HepG2 (cell line): Measurements from ENCODE around the gene UBE4A. TPM values are rescaled to one million over a fixed set of nuclear protein-coding genes. Genes with fewer than 3 reads are reported as not detected.
A peak's percentile ranks its signal among the peaks of the same experiment; 100 is the strongest.

Source experiments
- CTCF ChIP-seq: sonication (generic); formaldehyde crosslinking; IDR thresholded peaks from 2 replicates; pipeline ENCODE4 v1.5.0; 2020; ENCODE audit warnings: mild to moderate bottlenecking, missing genetic modification reagents, moderate library complexity
- KIAA2018 ChIP-seq: sonication (generic); formaldehyde crosslinking; IDR thresholded peaks from 2 replicates; pipeline ENCODE4 v1.5.0; 2020; ENCODE audit warnings: mild to moderate bottlenecking, missing genetic modification reagents, borderline replicate concordance
- PCBP1 ChIP-seq: fragments of 200-400 bp; formaldehyde crosslinking; IDR thresholded peaks from 2 replicates; pipeline ENCODE4 v1.6.1; 2017; ENCODE audit warnings: mild to moderate bottlenecking, low read depth, low read length, borderline replicate concordance
- RXRA ChIP-seq: sonication (generic); formaldehyde crosslinking; IDR thresholded peaks from 2 replicates; pipeline ENCODE4 v1.5.1; 2020; ENCODE audit warnings: missing genetic modification reagents
- ZBED4 ChIP-seq: sonication (generic); formaldehyde crosslinking; IDR thresholded peaks from 2 replicates; pipeline ENCODE4 v1.4.0; 2020; ENCODE audit warnings: missing genetic modification reagents, borderline replicate concordance
- ZFP37 ChIP-seq: sonication (generic); formaldehyde crosslinking; IDR thresholded peaks from 2 replicates; pipeline ENCODE4 v1.4.0; 2020; ENCODE audit warnings: missing genetic modification reagents, borderline replicate concordance
- ZNF281 ChIP-seq: sonication (generic); formaldehyde crosslinking; IDR thresholded peaks from 2 replicates; pipeline ENCODE4 v1.4.0; 2020; ENCODE audit warnings: missing genetic modification reagents, borderline replicate concordance
- ZNF333 ChIP-seq: sonication (generic); formaldehyde crosslinking; IDR thresholded peaks from 2 replicates; pipeline ENCODE4 v1.4.0; 2020; ENCODE audit warnings: mild to moderate bottlenecking, missing genetic modification reagents, borderline replicate concordance
- ZNF34 ChIP-seq: sonication (generic); formaldehyde crosslinking; IDR thresholded peaks from 2 replicates; pipeline ENCODE4 v1.4.0; 2020; ENCODE audit warnings: mild to moderate bottlenecking, missing genetic modification reagents, borderline replicate concordance
- ZNF547 ChIP-seq: sonication (generic); formaldehyde crosslinking; IDR thresholded peaks from 2 replicates; pipeline ENCODE4 v1.5.1; 2020; ENCODE audit warnings: mild to moderate bottlenecking, missing genetic modification reagents
- polyA plus RNA-seq, 8 experiments: library from polyadenylated mRNA; depleted of rRNA in 3 of 8; stranded (reverse) in 7 of 8; unstranded in 1 of 8; fragments of >200 nt; fragmentation: Illumina TruSeq in 4 of 8; extraction: Trizol in 4 of 8; gene quantifications; 2 replicates each; pipeline versions ENCODE4 v1.2.1 to v1.2.3, GENCODE V29; 2011 to 2016; ENCODE audit warnings: low read depth in 4 of 8, missing spikeins in 1 of 8, mixed read lengths in 1 of 8; ENCODE audit not compliant: insufficient read depth in 1 of 8
- total RNA-seq, 5 experiments: library from RNA; depleted of rRNA; stranded (reverse); fragments of >200 nt; fragmentation: Illumina TruSeq; extraction: Trizol; gene quantifications; 2 replicates each; pipeline ENCODE4 v1.2.3, GENCODE V29; 2016; ENCODE audit warnings: low read depth in 1 of 5

Gene UBE4A
- total and polyA plus RNA-seq, 2 of the 13 experiments (the other 11 are each of a cell fraction or from before 2014, with no cell fraction given): 15.1 to 32.7 TPM

GRCh38 chr11:118434553-118435289, 75.3 kb downstream of the UBE4A start (continued):
- TF ChIP-seq KIAA2018 (CRISPR knock-in tag) (no peak), CTCF (CRISPR knock-in tag) (0 out of 2 replicates have a peak, but pooled peaks have one; percentile 10), ZNF281 (CRISPR knock-in tag) (0 out of 2 replicates have a peak, but pooled peaks have one; percentile 11), ZNF333 (CRISPR knock-in tag) (no peak), ZBED4 (CRISPR knock-in tag) (0 out of 2 replicates have a peak, but pooled peaks have one; percentile 36), PCBP1 (peak; percentile 37; the same call in 1 of the 2 replicates), ZNF34 (CRISPR knock-in tag) (0 out of 2 replicates have a peak, but pooled peaks have one; percentile 42), ZNF547 (peak; percentile 46; the same call in 1 of the 2 replicates), RXRA (CRISPR knock-in tag) (peak; percentile 79), ZFP37 (no peak)
